Memory B cell (primary cell): ENCODE measurements around the gene TFF1.

Experiments used
- ATAC-seq: fragments of 150-1000 bp; cut with Tn5 transposase; 2 replicates; pipeline ENCODE4 v1.10.0; 2021; ENCODE audit warnings: low read depth, mild to moderate bottlenecking, moderate library complexity
- DNase-seq, 2 donors: peaks; one replicate each; pipeline ENCODE4 v3.0.0; 2022; ENCODE audit warnings: low spot score in 2 of 2
- H3K27ac Mint-ChIP-seq: one replicate; pipeline ENCODE4 v1.8.0; 2022; ENCODE audit warnings: mild to moderate bottlenecking, moderate library complexity, mixed read lengths
- H3K27me3 Mint-ChIP-seq: one replicate; pipeline ENCODE4 v1.8.0; 2022; ENCODE audit warnings: mixed read lengths
- H3K36me3 Mint-ChIP-seq: one replicate; pipeline ENCODE4 v1.8.0; 2022; ENCODE audit warnings: mild to moderate bottlenecking, mixed read lengths
- H3K4me1 Mint-ChIP-seq: one replicate; pipeline ENCODE4 v1.8.0; 2022; ENCODE audit warnings: mixed read lengths
- H3K4me3 Mint-ChIP-seq: one replicate; pipeline ENCODE4 v1.8.0; 2022; ENCODE audit warnings: mild to moderate bottlenecking, moderate library complexity, mixed read lengths
- H3K9me3 Mint-ChIP-seq: one replicate; pipeline ENCODE4 v1.8.0; 2022; ENCODE audit warnings: mixed read lengths

The TFF1 gene

DNA sequence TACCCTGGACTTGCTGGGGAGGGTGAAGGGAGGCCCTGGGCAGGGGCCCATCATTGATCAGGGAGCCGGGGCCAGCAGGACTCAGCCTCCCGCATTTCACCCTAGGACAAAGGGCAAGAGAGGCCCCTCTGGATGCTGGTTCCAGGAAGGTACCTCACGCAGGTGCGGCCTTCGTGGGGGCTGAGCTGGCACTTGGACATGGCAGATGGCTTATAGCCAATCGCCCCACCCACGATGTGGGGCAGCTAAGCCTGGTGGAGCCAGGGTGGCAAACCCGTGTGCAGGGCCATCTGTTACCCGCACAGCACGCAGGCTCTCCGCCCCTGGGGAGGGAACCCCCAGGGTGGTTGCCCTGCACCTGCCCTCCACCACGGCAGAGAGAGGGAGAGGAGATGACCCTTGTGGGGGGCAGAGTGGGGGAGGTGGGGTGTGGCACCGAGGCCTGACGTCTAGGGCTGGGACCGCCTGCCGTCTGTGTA lies 53.7 kb downstream of the TFF1 start:
- no peaks in the 10 kb centered on the region for H3K4me1 Mint-ChIP-seq
- no peaks in the 10 kb centered on the region for H3K9me3 Mint-ChIP-seq
- H3K27me3 Mint-ChIP-seq: peaks cover 4% of the 10 kb centered on the region
- ATAC-seq (no peak), DNase-seq (no peak)
- no peak overlapping the region for H3K4me3 Mint-ChIP-seq
- no peaks in the 10 kb centered on the region for H3K36me3 Mint-ChIP-seq
- no peak overlapping the region for H3K27ac Mint-ChIP-seq
